MM.1S (cell line): ENCODE measurements around the gene C8G.

Source experiments
- DNase-seq: peaks from one replicate; pipeline ENCODE4 v3.0.0-alpha.2; 2015
- H2AFZ ChIP-seq: fragments of 300-600 bp; sonication (generic); 2 replicates; pipeline ENCODE4 v1.6.0; 2016; ENCODE audit warnings: antibody characterized with exemption, low read length
- H3F3A ChIP-seq: fragments of 300-600 bp; sonication (generic); 2 replicates; pipeline ENCODE4 v1.6.1; 2016; ENCODE audit warnings: mild to moderate bottlenecking, antibody characterized with exemption, low read length, moderate library complexity, mixed read lengths; ENCODE audit not compliant: insufficient read depth
- H3K27ac ChIP-seq: fragments of 300-600 bp; sonication (generic); 2 replicates; pipeline ENCODE4 v1.5.1; 2016; ENCODE audit warnings: mild to moderate bottlenecking, low read length
- H3K27me3 ChIP-seq: fragments of 300-600 bp; sonication (generic); replicated peaks from 2 replicates; pipeline ENCODE4 v1.6.0; 2016; ENCODE audit warnings: low read length; ENCODE audit not compliant: insufficient read depth
- H3K36me3 ChIP-seq: fragments of 300-600 bp; sonication (generic); replicated peaks from 2 replicates; pipeline ENCODE4 v1.6.1; 2016; ENCODE audit warnings: mild to moderate bottlenecking, low read length, mixed read lengths; ENCODE audit not compliant: insufficient read depth
- H3K4me1 ChIP-seq: fragments of 300-600 bp; sonication (generic); 2 replicates; pipeline ENCODE4 v1.6.1; 2016; ENCODE audit warnings: low read length, mixed read lengths
- H3K4me2 ChIP-seq: fragments of 300-600 bp; sonication (generic); 2 replicates; pipeline ENCODE4 v1.6.0; 2016; ENCODE audit warnings: low read depth, low read length
- H3K4me3 ChIP-seq: fragments of 300-600 bp; sonication (generic); 2 replicates; pipeline ENCODE4 v1.5.1; 2016; ENCODE audit warnings: low read length, mixed read lengths
- H3K79me2 ChIP-seq: fragments of 300-600 bp; sonication (generic); 2 replicates; pipeline ENCODE4 v1.6.1; 2016; ENCODE audit warnings: mixed run types, low read length, mixed read lengths
- H3K9ac ChIP-seq: fragments of 300-600 bp; sonication (generic); 2 replicates; pipeline ENCODE4 v1.6.1; 2016; ENCODE audit warnings: low read length, mixed read lengths
- H3K9me2 ChIP-seq: fragments of 300-600 bp; sonication (generic); replicated peaks from 2 replicates; pipeline ENCODE4 v1.6.1; 2016; ENCODE audit warnings: mild to moderate bottlenecking, low read length, mixed read lengths; ENCODE audit not compliant: insufficient read depth
- H3K9me3 ChIP-seq: fragments of 300-600 bp; sonication (generic); replicated peaks from 2 replicates; pipeline ENCODE4 v1.6.1; 2016; ENCODE audit warnings: mild to moderate bottlenecking, low read length, mixed read lengths; ENCODE audit not compliant: insufficient read depth
- H4K20me1 ChIP-seq: fragments of 300-600 bp; sonication (generic); 2 replicates; pipeline ENCODE4 v1.6.1; 2016; ENCODE audit warnings: mild to moderate bottlenecking, low read length, moderate library complexity, mixed read lengths; ENCODE audit not compliant: insufficient read depth
- EZH2 ChIP-seq: fragments of 300-600 bp; sonication (generic); optimal IDR thresholded peaks from 2 replicates; pipeline ENCODE3; 2017; ENCODE audit warnings: low read depth, mild to moderate bottlenecking, antibody characterized with exemption, low read length, mixed read lengths
- EZH2phosphoT487 ChIP-seq: fragments of 300-600 bp; sonication (generic); IDR thresholded peaks from 2 replicates; pipeline ENCODE4 v1.6.1; 2018; ENCODE audit warnings: antibody characterized with exemption, low read length
- TF ChIP-seq, protein P1 (sequence below): fragments of 300-600 bp; sonication (generic); IDR thresholded peaks from 2 replicates; pipeline ENCODE4 v1.5.1; 2016; ENCODE audit warnings: antibody characterized with exemption, low read length, mixed read lengths

Gene C8G

DNA sequence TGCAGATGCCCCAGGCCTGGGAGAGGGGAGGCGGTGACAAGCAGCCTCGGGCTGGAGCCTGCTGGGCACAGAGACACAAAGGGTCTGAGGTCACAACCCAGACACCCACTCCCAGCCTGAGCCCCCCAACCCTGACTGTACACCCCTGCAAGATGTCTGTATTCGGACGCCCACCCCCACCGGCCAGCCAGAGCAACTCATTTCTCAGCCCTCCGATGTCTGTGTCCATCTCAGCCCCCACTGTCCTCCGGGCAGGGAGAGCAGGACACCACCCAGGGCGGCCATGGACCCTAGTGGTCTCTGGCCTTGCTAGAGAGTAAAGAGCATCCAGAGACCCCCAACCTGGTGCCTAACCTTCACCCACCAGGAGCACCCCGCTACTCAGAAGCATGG is 10.9 kb downstream of the C8G start:
- H3F3A ChIP-seq, result no peaks in the 10 kb centered on the region
- H3K36me3 ChIP-seq, result no peaks in the 10 kb centered on the region
- TF ChIP-seq, protein P1, sequence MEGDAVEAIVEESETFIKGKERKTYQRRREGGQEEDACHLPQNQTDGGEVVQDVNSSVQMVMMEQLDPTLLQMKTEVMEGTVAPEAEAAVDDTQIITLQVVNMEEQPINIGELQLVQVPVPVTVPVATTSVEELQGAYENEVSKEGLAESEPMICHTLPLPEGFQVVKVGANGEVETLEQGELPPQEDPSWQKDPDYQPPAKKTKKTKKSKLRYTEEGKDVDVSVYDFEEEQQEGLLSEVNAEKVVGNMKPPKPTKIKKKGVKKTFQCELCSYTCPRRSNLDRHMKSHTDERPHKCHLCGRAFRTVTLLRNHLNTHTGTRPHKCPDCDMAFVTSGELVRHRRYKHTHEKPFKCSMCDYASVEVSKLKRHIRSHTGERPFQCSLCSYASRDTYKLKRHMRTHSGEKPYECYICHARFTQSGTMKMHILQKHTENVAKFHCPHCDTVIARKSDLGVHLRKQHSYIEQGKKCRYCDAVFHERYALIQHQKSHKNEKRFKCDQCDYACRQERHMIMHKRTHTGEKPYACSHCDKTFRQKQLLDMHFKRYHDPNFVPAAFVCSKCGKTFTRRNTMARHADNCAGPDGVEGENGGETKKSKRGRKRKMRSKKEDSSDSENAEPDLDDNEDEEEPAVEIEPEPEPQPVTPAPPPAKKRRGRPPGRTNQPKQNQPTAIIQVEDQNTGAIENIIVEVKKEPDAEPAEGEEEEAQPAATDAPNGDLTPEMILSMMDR, result no peak
- TF ChIP-seq EZH2phosphoT487 (no peak), EZH2 (no peak)

GRCh38 chr9:136956604-136957003 is 11.6 kb downstream of the C8G start:
- H3K27ac ChIP-seq, result no peak overlapping the region
- no peaks in the 10 kb centered on the region for H3K9me3 ChIP-seq
- TF ChIP-seq EZH2 (no peak), EZH2phosphoT487 (no peak)
- TF ChIP-seq, protein P1, result no peak
- no peaks in the 10 kb centered on the region for H3K4me1 ChIP-seq
- no peaks in the 10 kb centered on the region for H3K36me3 ChIP-seq
- H3K27me3 ChIP-seq, result peaks cover 77% of the 10 kb centered on the region
- no peaks in the 10 kb centered on the region for H3K9me2 ChIP-seq
- H3K9ac ChIP-seq, result no peak overlapping the region
- no peaks in the 10 kb centered on the region for H3K79me2 ChIP-seq
- H3F3A ChIP-seq, result no peaks in the 10 kb centered on the region
- no peak overlapping the region for H3K4me2 ChIP-seq
- no peaks in the 10 kb centered on the region for H4K20me1 ChIP-seq
- no peak for DNase-seq
- H2AFZ ChIP-seq, result no peak overlapping the region
- H3K4me3 ChIP-seq, result no peak overlapping the region

More for the DNA sequence above, 10.9 kb downstream of the C8G start:
- DNase-seq, result no peak
- Histone ChIP-seq H3K4me1 (no peaks in the 10 kb centered on the region), H3K9me2 (no peaks in the 10 kb centered on the region), H3K9ac (no peak overlapping the region), H3K4me3 (no peak overlapping the region), H4K20me1 (no peaks in the 10 kb centered on the region), H3K79me2 (no peaks in the 10 kb centered on the region), H3K27ac (no peak overlapping the region), H3K9me3 (no peaks in the 10 kb centered on the region), H2AFZ (no peak overlapping the region), H3K27me3 (peaks cover 70% of the 10 kb centered on the region), H3K4me2 (no peak overlapping the region)

DNA sequence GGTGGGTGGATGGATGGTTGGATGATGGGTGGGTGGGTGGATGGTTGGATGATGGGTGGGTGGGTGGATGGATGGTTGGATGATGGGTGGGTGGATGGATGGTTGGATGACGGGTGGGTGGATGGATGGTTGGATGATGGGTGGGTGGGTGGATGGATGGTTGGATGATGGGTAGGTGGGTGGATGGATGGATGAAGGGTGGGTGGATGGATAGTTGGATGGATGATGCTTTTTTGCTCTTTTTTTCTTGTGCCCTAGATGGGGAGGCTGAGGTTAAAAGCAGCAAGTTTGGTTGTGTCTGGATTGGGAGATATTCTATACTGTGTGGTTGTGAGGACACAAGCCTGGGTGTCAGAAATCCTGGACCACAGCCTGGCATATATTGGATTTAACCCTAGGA is 12.4 kb downstream of the C8G start:
- Histone ChIP-seq H2AFZ (no peak overlapping the region), H3K79me2 (no peaks in the 10 kb centered on the region), H4K20me1 (no peaks in the 10 kb centered on the region), H3K4me1 (no peaks in the 10 kb centered on the region), H3K9me2 (no peaks in the 10 kb centered on the region), H3K4me3 (no peak overlapping the region), H3K27me3 (peaks cover 85% of the 10 kb centered on the region), H3K36me3 (no peaks in the 10 kb centered on the region), H3F3A (no peaks in the 10 kb centered on the region), H3K9me3 (no peaks in the 10 kb centered on the region), H3K4me2 (no peak overlapping the region), H3K9ac (no peak overlapping the region), H3K27ac (no peak overlapping the region)
- DNase-seq, result no peak
- TF ChIP-seq, protein P1, result no peak

DNA sequence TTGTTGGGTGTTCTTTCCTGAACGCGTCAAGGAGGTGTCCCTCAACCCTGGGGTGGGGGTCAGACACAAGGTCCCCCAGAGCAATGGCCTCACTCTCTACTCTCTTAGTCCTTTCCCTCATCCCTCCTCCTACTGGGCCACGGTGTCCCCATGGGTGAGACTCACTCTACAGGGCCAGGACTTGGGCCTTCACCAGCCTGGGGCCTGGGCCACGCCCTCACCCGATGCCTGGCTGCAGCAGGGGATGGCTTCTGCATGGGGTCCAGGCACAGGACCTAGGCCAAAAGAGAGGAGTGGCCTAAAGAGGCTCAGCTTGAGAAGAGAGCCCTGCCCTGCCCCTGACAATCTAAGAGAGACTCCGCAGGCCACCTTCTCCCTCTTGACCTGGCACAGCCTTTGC is 12.9 kb downstream of the C8G start:
- Histone ChIP-seq H3K4me3 (no peak overlapping the region), H3K27me3 (peaks cover 88% of the 10 kb centered on the region), H3K9ac (no peak overlapping the region), H3K9me2 (no peaks in the 10 kb centered on the region), H3K79me2 (no peaks in the 10 kb centered on the region), H3F3A (no peaks in the 10 kb centered on the region), H3K4me2 (no peak overlapping the region), H4K20me1 (no peaks in the 10 kb centered on the region), H3K4me1 (no peaks in the 10 kb centered on the region), H3K9me3 (no peaks in the 10 kb centered on the region), H2AFZ (no peak overlapping the region), H3K27ac (no peak overlapping the region), H3K36me3 (no peaks in the 10 kb centered on the region)
- no peak for TF ChIP-seq EZH2phosphoT487
- TF ChIP-seq EZH2, result no peak
- TF ChIP-seq, protein P1, result no peak
- no peak for DNase-seq
